Keratinocyte (primary cell): ENCODE data around the gene CTDSP2. TPM values are rescaled to one million over a fixed set of nuclear protein-coding genes. Genes with fewer than 3 reads are reported as not detected.

Experiments used
- DNase-seq: peaks from one replicate; pipeline ENCODE4 v3.0.0-alpha.2; 2011; ENCODE audit warnings: low read depth, missing footprints, low spot score
- FAIRE-seq: peaks from 2 replicates; lab custom pipeline; 2011; peaks lifted over from hg19 to GRCh38; lab: Jason Lieb, UNC
- H2AFZ ChIP-seq: 2 replicates; pipeline ENCODE4 v1.6.0; 2012; ENCODE audit warnings: low read length, control low read depth, inconsistent platforms; ENCODE audit not compliant: control insufficient read depth
- H3K27ac ChIP-seq: 2 replicates; pipeline ENCODE4 v1.5.1; 2011; ENCODE audit warnings: low read length; ENCODE audit not compliant: control insufficient read depth, insufficient read depth
- H3K27me3 ChIP-seq: 3 replicates; pipeline ENCODE4 v1.6.0; 2011; ENCODE audit warnings: low read length; ENCODE audit not compliant: control insufficient read depth, insufficient read depth; ENCODE audit errors: extremely low read depth
- H3K36me3 ChIP-seq, 2 experiments: 2 replicates in 1 of 2; 3 replicates in 1 of 2; pipeline ENCODE4 v1.5.1; 2011; ENCODE audit warnings: low read length in 2 of 2, mild to moderate bottlenecking in 1 of 2; ENCODE audit not compliant: control insufficient read depth in 2 of 2, insufficient read depth in 2 of 2; ENCODE audit errors: extremely low read depth in 1 of 2
- H3K4me1 ChIP-seq: 3 replicates; pipeline ENCODE4 v1.5.1; 2011; ENCODE audit warnings: low read length; ENCODE audit not compliant: control insufficient read depth, insufficient read depth; ENCODE audit errors: extremely low read depth
- H3K4me2 ChIP-seq: 3 replicates; pipeline ENCODE4 v1.6.0; 2011; ENCODE audit warnings: low read depth, low read length; ENCODE audit not compliant: control insufficient read depth, insufficient read depth; ENCODE audit errors: extremely low read depth
- H3K4me3 ChIP-seq, 3 experiments: fragments of 200-600 bp in 1 of 3; sonication (generic) in 1 of 3; 2 replicates in 2 of 3; 3 replicates in 1 of 3; pipeline ENCODE4 v1.5.1; 2011 to 2016; ENCODE audit warnings: low read length in 3 of 3, mild to moderate bottlenecking in 3 of 3, control low read depth in 2 of 3, inconsistent platforms in 1 of 3, low read depth in 1 of 3, mixed read lengths in 1 of 3, mixed run types in 1 of 3, moderate library complexity in 1 of 3; ENCODE audit not compliant: control insufficient read depth in 2 of 3, insufficient read depth in 2 of 3; ENCODE audit errors: extremely low read depth in 1 of 3
- H3K79me2 ChIP-seq: 2 replicates; pipeline ENCODE4 v1.6.0; 2012; ENCODE audit warnings: low read length; ENCODE audit not compliant: control insufficient read depth, insufficient read depth
- H3K9ac ChIP-seq: 3 replicates; pipeline ENCODE4 v1.6.0; 2011; ENCODE audit warnings: low read length; ENCODE audit not compliant: control insufficient read depth, insufficient read depth; ENCODE audit errors: extremely low read depth
- H3K9me1 ChIP-seq: 3 replicates; pipeline ENCODE4 v1.6.0; 2011; ENCODE audit warnings: low read length; ENCODE audit not compliant: control insufficient read depth, insufficient read depth; ENCODE audit errors: extremely low read depth
- H3K9me3 ChIP-seq: 2 replicates; pipeline ENCODE4 v1.5.1; 2012; ENCODE audit warnings: low read depth, low read length; ENCODE audit not compliant: control insufficient read depth
- H4K20me1 ChIP-seq: 3 replicates; pipeline ENCODE4 v1.6.0; 2011; ENCODE audit warnings: low read length; ENCODE audit not compliant: control insufficient read depth, insufficient read depth; ENCODE audit errors: extremely low read depth
- EZH2 ChIP-seq: IDR thresholded peaks from one replicate; pipeline ENCODE4 v1.6.1; 2012; ENCODE audit warnings: inconsistent platforms, mild to moderate bottlenecking, low read length, moderate library complexity
- dilution Hi-C: fragments of 300-500 bp; cut with MboI; formaldehyde crosslinking; loops from one replicate; pipeline ENCODE4 v1.7.0; 2020; ENCODE audit warnings: low sequenced_read_pairs; ENCODE audit not compliant: extremely low pct_ligation_motif_present
- polyA plus RNA-seq, 5 experiments: library from polyadenylated mRNA; depleted of rRNA in 3 of 5; stranded (reverse) in 3 of 5; stranded (forward) in 1 of 5; unstranded in 1 of 5; fragments of >200 nt; gene quantifications; 1 replicate in 1 of 5; 2 replicates in 3 of 5; 3 replicates in 1 of 5; pipeline versions ENCODE4 v1.2.1 to v1.2.3, GENCODE V29; 2011 to 2012; ENCODE audit warnings: missing spikeins in 2 of 5, low read depth in 1 of 5, low replicate concordance in 1 of 5
- TF ChIP-seq, protein P1 (sequence below), 3 experiments: IDR thresholded peaks in 1 of 3; conservative IDR thresholded peaks in 1 of 3; optimal IDR thresholded peaks in 1 of 3; 2 replicates in 2 of 3; 3 replicates in 1 of 3; pipeline versions ENCODE3 to v1.5.1; 2011; ENCODE audit warnings: low read length in 3 of 3, mild to moderate bottlenecking in 3 of 3, moderate library complexity in 2 of 3, control low read depth in 1 of 3, inconsistent platforms in 1 of 3; ENCODE audit not compliant: insufficient read depth in 2 of 3; ENCODE audit errors: extremely low read depth in 1 of 3

CTDSP2 gene
- polyA plus RNA-seq, 1 donor (not counting 4 experiments of a cell fraction or from before 2014, with no cell fraction given), result 54.6 TPM

DNA sequence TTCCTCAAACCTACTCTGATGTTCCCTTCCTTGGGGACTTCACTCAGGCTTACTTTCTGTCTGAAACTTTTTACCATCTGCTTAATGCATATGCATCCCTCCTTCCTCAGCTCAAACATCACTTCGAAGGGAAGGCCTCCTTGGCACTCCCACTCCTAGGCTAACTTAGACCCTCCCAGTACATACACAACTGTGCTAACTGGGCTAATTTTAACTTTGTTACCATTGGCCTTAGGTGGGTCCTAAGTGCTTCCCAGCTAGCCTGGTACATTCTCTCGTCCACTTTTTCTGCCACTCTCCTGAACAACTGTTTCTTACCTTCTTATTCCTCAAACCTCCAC lies 70.3 kb downstream of the CTDSP2 start:
- peaks cover 5 to 11% of the 10 kb centered on the region in 2 experiments for H3K36me3 ChIP-seq
- no peak overlapping the region for H3K27ac ChIP-seq
- no peaks in the 10 kb centered on the region for H3K9me1 ChIP-seq
- no peak overlapping the region for H2AFZ ChIP-seq
- no peak for FAIRE-seq
- dilution Hi-C loops, result no loop called here
- no peak overlapping the region for H3K9ac ChIP-seq
- TF ChIP-seq EZH2, result no peak
- TF ChIP-seq, protein P1, sequence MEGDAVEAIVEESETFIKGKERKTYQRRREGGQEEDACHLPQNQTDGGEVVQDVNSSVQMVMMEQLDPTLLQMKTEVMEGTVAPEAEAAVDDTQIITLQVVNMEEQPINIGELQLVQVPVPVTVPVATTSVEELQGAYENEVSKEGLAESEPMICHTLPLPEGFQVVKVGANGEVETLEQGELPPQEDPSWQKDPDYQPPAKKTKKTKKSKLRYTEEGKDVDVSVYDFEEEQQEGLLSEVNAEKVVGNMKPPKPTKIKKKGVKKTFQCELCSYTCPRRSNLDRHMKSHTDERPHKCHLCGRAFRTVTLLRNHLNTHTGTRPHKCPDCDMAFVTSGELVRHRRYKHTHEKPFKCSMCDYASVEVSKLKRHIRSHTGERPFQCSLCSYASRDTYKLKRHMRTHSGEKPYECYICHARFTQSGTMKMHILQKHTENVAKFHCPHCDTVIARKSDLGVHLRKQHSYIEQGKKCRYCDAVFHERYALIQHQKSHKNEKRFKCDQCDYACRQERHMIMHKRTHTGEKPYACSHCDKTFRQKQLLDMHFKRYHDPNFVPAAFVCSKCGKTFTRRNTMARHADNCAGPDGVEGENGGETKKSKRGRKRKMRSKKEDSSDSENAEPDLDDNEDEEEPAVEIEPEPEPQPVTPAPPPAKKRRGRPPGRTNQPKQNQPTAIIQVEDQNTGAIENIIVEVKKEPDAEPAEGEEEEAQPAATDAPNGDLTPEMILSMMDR (optimal IDR thresholded peaks at IDR 0.05 in 1 of 3, IDR thresholded peaks at IDR 0.05 in 1 of 3, conservative IDR thresholded peaks at IDR 0.05 in 1 of 3; ENCODE audit: extremely low read depth in 1 of 3, insufficient read depth in 2 of 3, low read length in 3 of 3), result no peak
- H3K4me2 ChIP-seq, result no peak overlapping the region
- DNase-seq, result no peak
- H3K9me3 ChIP-seq, result no peaks in the 10 kb centered on the region
- peaks cover 4% of the 10 kb centered on the region for H3K4me1 ChIP-seq
- H4K20me1 ChIP-seq, result no peaks in the 10 kb centered on the region
- peaks cover 6% of the 10 kb centered on the region for H3K79me2 ChIP-seq
- H3K4me3 ChIP-seq, result no peak overlapping the region
- H3K27me3 ChIP-seq, result no peaks in the 10 kb centered on the region

DNA sequence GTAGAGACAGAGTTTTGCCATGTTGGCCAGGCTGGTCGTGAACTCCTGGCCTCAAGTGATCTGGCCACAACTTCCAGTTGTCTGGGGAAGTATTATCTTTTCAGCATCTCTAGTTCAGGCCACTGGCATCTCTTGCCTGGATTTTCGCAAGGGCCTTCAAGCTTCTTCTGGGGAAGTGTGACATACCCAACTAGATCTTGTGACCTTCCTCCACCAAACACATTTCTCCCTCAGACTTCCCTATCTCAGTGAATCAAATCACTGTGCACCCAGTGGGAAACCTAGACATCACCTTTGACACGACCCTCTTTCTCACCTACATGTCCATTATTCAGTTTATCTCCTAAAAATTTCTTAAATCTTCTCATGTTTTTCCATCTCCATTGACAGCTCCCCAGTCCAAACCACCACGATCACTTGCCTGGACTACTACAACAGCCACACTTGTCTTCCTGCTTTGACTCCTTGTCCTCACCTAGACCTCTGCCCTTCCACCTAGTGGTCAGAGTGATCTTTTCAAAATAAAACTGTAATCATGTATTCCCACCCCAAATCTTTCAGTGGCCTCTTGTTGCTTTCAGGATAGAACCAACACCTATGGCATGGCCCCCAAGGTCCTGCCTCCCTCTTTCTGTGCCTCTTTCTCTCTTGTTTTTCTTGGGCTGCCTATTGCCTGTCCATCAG lies 70.8 kb downstream of the CTDSP2 start:
- TF ChIP-seq, protein P1 (optimal IDR thresholded peaks at IDR 0.05 in 1 of 3, IDR thresholded peaks at IDR 0.05 in 1 of 3, conservative IDR thresholded peaks at IDR 0.05 in 1 of 3; ENCODE audit: extremely low read depth in 1 of 3, insufficient read depth in 2 of 3, low read length in 3 of 3), result peak in 1 of 3 experiments; percentile 23
- no peak for TF ChIP-seq EZH2
- Histone ChIP-seq H3K4me3 (no peak overlapping the region), H3K9ac (no peak overlapping the region), H3K27ac (no peak overlapping the region), H3K9me1 (no peaks in the 10 kb centered on the region), H2AFZ (no peak overlapping the region), H3K27me3 (no peaks in the 10 kb centered on the region), H3K79me2 (peaks cover 11% of the 10 kb centered on the region), H3K4me2 (no peak overlapping the region), H3K36me3 (peaks cover 6 to 12% of the 10 kb centered on the region in 2 experiments), H3K4me1 (peaks cover 9% of the 10 kb centered on the region), H4K20me1 (no peaks in the 10 kb centered on the region), H3K9me3 (no peaks in the 10 kb centered on the region)
- DNase-seq (no peak), FAIRE-seq (no peak)
- dilution Hi-C loops, result no loop called here
